Panc1 (cell line): ENCODE results near the gene CADM1.

Experiments used
- CTCF ChIP-seq: fragments of 450-650 bp; IDR thresholded peaks from 2 replicates; pipeline ENCODE4 v1.5.1; 2017; ENCODE audit warnings: mild to moderate bottlenecking
- SIN3A ChIP-seq: IDR thresholded peaks from 2 replicates; pipeline ENCODE4 v1.6.1; 2012; ENCODE audit warnings: low read depth, mild to moderate bottlenecking, low read length, moderate library complexity, borderline replicate concordance; ENCODE audit not compliant: insufficient read depth

- no peak for TF ChIP-seq CTCF
- TF ChIP-seq SIN3A: no peak
Measured at GRCh38 chr11:115437902-115438575, 66.2 kb downstream of the CADM1 start.
